Hepatic stellate cell (primary cell): ENCODE data around the gene ZNF26.
"Not testable (repeated sequence)": the region's sequence is repeated elsewhere in the genome, so short reads cannot be mapped to it uniquely, and the experiment has no call there.

Experiments
- DNase-seq: peaks from one replicate; pipeline ENCODE4 v3.0.0; 2011; ENCODE audit warnings: low spot score

The ZNF26 gene

GRCh38 chr12:132956011-132956788, 30.0 kb upstream of the ZNF26 start, which contains the start of gene ZNF605:
TSS of gene ZNF605 (minus strand) at chr12:132956306. CDS start at chr12:132945635, 10,671 bp downstream.
- DNase-seq, result peak; percentile 97

DNA sequence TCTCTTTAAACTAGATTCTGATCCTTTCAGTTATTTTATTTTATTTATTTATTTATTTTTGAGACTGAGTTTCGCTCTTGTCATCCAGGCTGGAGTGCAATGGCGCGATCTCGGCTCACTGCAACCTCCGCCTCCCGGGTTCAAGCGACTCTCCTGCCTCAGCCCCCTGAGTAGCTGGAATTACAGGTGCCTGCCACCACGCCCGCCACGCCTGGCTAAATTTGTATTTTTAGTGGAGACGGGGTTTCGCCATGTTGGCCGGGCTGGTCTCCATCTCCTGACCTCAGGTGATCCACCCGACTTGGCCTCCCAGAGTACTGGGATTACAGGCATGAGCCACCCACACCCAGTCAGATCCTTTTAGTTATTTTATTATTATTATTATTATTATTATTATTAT, 24.4 kb upstream of the ZNF26 start:
- not testable (repeated sequence) for DNase-seq

- DNase-seq, result not testable (repeated sequence)
Measured at GRCh38 chr12:132963947-132964346, 22.2 kb upstream of the ZNF26 start.

DNA sequence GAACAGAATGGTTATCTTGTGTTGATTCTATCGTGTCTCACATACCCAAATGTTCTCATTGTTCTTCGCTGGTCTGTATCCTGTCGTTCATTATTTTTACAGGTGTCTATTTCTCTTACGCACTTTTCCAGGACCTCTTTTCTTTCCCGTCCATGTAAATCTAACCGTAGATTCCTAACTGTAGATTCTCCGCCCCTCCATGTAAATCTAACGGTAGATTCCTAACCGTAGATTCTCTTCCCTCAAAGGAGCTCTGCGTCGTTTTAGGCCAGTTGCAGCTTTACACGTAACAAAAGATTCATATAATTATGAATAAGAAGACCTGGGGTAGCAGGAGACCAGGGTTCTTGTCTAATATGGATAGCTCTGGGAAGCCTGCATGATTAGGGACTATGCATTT, 20.4 kb upstream of the ZNF26 start:
- no peak for DNase-seq

- no peak for DNase-seq
Measured at GRCh38 chr12:132966676-132967415, 19.3 kb upstream of the ZNF26 start.

DNA sequence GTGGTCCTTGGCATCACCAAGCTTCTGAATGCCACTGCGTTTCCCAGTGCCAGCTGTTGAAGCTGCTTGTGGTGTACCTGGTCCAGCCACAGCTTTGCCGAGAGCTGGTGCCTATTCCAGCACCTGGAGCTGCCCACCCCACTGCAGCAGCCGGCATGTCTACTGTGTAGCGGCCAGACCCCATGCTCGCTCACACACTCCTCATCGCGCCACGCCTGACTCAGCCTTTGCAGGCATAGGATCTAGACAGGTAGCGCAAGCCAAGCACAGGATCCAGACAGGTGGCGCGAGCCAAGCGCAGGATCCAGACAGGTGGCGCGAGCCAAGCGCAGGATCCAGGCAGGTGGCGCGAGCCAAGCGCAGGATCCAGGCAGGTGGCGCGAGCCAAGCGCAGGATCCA, 18.4 kb upstream of the ZNF26 start:
- no peak for DNase-seq

GRCh38 chr12:132972374-132972773, 13.8 kb upstream of the ZNF26 start:
- DNase-seq, result no peak

- not testable (repeated sequence) for DNase-seq
Measured at GRCh38 chr12:132976870-132977269, 9.3 kb upstream of the ZNF26 start.

GRCh38 chr12:132986885-132987225, 688 bp downstream of the ZNF26 start:
- no peak for DNase-seq

DNA sequence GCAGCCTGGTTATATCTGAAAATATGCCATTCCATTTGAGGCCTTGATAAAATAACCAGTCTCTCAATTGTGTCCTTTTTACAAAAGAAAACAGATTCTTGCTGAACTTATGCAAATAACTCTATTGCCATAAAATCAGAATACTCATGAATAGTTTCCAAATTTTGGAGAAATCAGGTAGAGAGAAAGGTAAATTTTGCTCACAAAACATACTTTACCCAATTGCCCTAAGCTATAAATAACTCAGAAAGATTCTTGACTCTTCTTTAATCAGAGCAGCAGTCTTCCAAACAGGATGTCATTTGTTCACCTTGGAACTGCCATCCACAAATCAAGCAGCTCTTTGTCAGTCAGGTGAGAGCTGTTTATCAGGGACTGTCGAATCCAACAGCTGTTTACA, 12.6 kb downstream of the ZNF26 start:
- no peak for DNase-seq

GRCh38 chr12:133010657-133011297, 24.6 kb downstream of the ZNF26 start:
- DNase-seq, result no peak

DNA sequence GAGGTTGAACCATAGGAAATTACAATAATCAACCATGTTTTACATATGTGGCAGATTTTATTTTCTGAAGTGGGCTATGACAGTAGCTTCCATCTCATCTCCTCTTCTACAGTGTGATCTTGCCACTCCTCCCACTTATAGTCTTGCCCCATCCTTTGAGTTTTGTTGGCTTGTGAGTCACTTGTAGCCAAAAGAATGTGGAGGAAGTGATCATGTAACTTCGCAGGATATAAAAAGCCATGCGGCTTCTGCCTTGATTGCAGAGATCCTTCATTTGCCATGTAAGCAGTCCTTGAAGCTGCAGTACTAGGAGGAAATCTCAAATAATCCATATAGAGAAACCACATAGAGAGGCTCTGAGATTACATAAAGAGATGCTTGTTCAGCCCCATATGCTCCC, 37.4 kb downstream of the ZNF26 start:
- no peak for DNase-seq

- DNase-seq, result no peak
Measured at GRCh38 chr12:133026996-133027395, 40.8 kb downstream of the ZNF26 start.

GRCh38 chr12:133037207-133038005, 51.2 kb downstream of the ZNF26 start, which contains the start of gene ZNF84:
TSS of gene ZNF84 (plus strand) at chr12:133037509. CDS start at chr12:133041468, 3,959 bp downstream.
- peak; percentile 92 for DNase-seq

DNA sequence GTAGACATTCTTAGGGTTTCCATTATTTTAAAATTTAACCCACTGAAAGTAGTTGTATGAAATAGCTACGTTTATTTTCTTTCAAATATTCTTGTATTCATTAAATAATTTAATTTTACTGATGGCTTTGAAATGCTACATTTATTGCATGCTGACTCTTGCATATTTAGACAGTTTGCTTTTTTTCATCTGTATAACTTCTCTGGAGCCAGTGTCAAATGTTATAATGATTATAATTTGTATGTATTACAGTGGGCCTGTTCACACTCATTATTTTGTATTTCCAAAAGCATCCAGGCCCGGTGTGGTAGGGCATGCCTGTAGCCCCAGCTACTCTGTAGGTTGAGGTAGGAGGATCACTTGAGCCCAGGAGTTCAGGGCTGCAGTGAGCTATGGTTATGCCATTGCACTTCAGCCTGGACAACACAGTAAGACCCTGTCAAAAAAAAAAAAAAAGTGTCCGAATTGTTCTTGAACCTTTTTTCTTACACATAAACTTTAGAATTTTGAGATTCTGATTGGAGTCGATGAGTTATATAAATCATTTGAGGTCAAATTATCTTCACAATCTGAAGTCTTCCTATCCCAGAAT, 52.0 kb downstream of the ZNF26 start:
- DNase-seq, result no peak

DNA sequence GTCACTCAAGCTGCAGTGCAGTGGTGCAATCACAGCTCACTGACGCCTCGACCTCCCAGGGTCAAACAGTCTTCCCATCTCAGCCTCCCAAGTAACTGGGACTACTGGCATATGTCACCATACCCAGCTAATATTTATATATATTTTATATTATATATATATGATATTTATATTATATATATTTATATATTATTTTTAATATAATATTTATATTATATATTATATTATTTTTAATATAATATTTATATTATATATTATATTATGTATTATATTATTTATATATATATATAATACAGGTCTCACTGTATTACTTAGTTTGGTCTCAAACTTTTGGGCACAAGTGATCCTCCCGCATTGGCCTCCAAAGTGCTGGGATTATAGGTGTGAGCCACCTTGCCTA, 60.5 kb downstream of the ZNF26 start:
- no peak for DNase-seq

- DNase-seq, result no peak
Measured at GRCh38 chr12:133057446-133057845, 71.3 kb downstream of the ZNF26 start.

- DNase-seq, result no peak
Measured at GRCh38 chr12:133058203-133059113, 72.3 kb downstream of the ZNF26 start.

DNA sequence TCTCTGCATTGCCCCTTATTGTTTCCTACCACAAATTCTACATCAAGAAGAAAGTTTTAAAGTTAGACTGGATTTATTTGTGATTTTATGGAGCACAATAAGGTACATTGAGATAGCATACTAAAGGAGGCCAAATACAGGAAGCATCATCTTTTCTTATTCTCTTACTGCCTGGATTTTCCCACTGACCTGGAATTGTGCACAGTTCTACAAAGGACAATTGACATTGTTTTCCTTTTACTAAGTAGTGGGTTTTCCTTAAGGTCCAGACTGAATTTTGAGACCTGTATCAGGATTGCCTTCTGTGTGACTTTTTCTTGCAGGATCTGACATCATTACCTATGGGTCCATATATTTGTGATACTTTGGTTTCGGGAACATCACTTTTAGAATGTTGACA, 75.8 kb downstream of the ZNF26 start:
- DNase-seq, result no peak

DNA sequence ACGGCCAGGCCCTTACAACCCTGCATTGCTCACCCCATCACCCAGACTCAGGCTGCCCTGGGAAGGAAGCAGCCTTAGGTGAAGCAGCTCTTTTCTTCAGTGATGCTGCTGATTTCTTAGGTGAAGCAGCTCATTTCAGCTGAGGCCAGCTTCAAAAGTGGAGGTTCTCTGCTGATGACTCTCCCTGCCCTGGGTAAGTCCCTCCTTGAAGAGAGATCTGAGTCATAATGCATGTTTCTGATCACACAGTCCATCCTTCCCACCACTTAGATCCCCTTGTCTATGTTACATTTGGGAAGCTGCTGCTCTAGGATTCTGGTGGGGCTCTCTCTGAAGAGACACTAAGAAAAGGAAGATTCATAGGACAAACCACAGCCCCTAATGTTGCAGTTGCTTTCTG, 77.4 kb downstream of the ZNF26 start:
- DNase-seq, result no peak

- DNase-seq, result no peak
Measured at GRCh38 chr12:133073836-133074235, 87.7 kb downstream of the ZNF26 start.
